HG03139 (cell line): ENCODE measurements around the gene RHOC.
"Not testable (repeated sequence)": the region's sequence is repeated elsewhere in the genome, so short reads cannot be mapped to it uniquely, and the experiment has no call there.

Experiments
- ATAC-seq: cut with Tn5 transposase; IDR thresholded peaks from one replicate; pipeline ENCODE4 v1.9.1; 2021; ENCODE audit not compliant: unreplicated experiment

The RHOC gene

DNA sequence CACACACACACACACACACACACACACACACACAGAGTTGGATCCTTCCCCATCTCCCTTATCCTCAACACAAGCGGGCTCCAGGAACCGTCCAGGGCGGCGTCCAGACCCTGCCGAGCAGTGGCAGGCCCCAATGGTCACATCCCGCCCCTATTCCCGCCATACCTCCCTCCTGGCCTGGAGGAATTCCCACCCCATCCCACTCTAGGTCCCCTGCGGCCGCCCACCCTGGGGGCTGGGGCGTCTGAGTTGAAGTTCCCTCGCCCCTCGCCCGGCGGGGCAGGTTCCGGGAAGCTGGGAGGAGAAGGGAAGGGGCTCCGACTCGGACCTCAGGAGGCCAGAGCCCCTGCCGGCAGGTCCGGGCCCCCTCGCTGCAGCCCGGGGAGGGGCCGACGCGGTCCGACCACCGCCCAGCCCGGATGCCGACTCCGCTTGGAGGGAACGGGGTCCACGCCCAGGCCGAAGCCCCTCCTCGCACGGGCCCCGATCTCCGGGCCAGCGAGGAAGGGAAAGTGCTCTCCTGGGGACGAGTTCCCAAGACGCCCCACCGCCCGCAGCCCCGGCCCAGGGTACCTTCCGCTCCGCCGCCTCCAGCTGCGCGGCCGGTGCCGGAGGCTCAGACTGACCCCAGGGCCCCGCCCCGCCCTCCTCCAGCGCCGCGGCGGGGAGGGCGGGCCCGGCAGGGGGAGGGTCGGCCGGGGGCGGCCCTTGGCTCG is at the start of gene RHOC:
Gene RHOC (minus strand): TSS at position 623 of the 716 bp plus-strand sequence. CDS start 3,328 bp downstream, outside the sequence.
- peak; percentile 53 for ATAC-seq

DNA sequence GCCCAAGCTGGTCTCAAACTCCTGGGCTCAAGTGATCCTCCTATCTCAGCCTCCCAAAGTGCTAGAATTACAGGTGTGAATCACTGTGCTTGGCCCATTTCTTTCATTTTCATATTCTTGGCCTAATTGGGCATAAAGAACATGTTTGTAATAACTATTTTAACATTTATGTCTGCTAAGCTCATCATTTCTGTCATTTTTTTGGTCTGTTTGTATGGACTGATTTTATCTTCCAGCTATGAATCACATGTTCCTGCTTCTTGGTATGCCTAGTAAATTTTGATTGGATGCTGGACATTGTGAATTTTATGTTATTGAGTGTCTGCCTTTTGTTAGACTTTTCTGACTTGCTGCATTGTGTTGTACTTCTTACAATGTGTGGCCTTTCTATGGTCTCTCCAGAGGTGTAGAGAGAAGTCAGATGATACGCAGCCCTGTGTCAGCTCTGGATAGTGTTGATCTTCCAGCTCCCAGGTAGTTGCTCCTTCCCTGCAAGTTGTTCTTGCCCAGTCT is 47.2 kb upstream of the RHOC start:
- ATAC-seq, result no peak

DNA sequence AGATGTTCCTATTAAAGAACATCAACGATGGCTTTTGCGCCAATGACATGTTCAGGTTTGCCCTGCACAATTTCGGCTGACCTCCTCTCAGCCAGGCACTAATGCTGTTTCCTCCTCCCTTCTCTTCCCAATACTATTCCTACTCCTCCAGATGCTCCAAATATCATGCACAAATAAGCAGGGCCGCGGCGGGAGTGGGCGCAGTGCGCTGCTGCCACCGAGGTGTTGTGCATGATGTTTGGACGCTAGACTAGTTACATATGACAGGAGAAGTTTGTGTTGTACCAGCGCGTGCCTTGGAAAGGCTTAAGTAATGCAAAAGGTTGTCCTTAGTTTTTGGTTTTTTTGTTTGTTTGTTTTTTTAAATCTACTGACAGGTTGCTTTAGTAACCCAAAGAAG is 41.5 kb upstream of the RHOC start:
- no peak for ATAC-seq

DNA sequence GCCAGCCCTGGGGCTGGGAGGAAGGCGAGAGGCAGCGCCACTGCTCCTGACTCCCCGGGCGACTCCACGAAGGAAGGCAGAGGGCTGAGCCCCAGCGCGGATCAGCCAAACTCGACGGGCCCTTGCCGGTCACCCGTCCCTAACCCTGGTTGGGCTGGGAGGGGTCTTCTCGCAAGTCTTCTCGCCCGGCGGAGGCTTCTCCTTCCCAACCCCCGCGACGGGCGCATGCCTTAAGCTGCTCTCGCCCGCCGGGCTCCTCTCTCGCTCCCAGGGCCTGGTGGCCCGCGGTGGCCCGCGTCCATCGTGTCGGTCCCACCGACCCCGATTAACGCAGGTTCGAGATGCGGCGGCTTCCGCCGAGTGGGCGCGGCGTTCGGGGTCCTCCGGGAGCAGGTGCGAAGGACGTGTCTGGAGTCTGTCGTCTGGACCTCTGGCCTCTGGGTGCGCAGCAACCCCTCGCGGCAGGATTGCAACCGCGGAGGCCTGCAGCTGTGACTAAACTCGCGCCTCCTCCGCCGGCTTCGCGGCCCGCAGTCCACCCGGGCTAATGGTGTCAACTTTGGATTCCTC is 37.2 kb upstream of the RHOC start:
- no peak for ATAC-seq

DNA sequence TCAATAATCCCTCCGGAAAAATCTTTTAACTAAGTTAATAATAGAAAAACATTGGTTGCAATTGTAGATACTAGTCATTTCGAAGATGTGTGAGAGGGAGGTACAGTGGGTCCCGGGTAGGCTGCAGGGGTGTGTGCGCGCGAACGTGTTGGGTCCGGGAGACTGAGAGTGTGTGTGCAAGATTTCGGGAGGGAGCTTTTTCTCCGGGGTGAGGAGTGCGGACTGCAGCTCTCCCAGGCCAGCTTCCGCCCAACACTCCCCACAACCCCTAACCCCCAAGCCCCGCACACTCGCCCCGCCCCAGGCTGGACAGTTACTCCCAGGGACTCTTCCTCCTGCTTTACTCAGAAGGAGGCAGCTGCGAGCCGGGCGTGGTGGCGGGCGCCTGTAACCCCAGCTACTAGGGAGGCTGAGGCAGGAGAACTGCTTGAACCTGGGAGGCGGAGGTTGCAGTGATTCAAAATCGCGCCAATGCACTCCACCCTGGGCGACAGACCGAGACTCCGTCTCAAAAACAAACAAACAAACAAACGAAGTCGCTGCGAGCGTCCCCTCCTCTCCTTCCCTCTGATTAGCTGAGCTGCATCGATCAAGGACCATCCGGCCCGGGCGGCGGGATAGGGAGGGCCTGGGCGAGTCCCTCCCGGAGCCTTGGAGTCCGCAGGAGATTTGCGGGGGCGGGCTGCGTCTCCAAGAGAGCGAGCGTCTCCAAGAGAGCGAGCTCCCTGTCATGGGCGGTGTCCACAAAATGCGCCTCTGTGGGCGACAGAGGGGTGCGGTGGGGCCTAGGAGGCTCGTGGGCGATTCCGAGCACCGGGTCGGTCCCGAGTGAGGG is 36.5 kb upstream of the RHOC start:
- no peak for ATAC-seq

DNA sequence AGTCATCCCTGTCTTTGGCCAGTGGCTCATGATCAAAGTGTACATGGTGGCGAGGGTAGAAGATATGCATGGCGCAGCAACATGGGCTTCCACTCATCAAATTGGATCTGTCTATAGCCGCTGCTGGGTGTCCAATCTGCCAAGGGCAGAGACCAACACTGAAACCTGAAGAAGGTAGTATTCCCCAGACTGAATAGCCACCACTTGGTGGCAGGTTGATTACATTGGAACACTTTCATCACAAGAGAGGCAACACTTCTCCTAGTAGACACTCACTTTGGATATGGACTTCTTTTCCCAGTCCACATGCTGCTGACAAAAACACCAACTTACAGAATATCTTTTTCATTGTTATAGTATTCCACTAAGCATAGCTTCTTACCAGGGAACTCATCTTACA is 30.6 kb upstream of the RHOC start:
- ATAC-seq, result no peak

DNA sequence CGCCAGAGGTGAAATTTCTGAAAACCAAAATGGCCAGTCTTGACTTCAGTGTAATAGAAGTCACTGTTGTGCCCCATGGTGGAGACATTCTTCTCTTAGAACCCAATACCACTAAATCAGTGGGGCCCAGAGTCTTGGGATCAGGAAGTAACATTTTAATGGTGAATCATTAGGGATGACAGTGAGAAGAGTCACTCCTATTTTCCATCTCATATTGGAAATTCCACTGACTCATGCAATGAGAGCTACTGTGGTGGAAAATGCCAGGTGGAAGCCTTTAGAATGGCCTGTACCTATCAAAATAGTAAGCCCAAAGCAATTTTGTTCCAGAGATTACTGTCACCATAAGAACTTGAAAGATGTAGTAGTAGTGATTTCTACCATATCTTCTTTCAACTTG is 28.8 kb upstream of the RHOC start:
- ATAC-seq, result no peak

DNA sequence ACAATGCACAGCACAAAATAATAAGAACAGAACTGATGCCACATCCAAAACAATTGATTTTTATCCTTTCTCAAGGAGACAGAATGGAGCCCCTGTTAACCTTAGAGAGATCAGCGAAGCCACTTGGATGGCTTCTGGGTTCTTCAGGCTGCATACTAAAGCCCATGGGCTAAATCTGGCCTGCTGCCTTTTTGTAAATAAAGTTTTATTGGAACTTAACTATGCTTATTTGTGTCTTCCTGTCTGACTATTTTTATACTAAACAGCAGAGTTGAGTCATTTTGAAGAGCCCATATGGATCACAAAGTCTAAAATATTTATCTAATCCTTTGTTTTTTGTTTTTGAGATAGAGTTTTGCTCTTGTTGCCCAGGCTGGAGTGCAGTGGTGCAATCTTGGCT is 24.5 kb upstream of the RHOC start:
- ATAC-seq, result no peak

DNA sequence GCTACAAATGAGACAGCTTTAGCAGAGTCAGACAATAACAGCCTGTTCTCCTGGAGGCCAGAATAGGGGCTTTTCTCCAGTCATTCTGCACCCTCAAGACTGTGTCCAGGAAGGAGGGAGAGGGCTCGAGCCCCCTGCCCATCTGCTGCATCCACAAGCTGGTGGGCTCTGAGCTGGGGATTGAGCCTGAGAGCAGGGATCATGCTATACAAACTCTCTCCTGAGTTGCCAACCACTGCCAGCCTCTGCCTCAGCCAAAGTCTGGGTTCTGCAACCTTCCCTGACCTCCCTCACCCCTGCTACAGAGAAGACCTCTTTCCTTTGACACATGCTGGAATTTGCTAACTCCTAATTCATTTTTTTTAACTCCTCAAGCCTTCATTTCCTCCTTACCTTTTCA is 23.0 kb upstream of the RHOC start:
- ATAC-seq, result no peak

DNA sequence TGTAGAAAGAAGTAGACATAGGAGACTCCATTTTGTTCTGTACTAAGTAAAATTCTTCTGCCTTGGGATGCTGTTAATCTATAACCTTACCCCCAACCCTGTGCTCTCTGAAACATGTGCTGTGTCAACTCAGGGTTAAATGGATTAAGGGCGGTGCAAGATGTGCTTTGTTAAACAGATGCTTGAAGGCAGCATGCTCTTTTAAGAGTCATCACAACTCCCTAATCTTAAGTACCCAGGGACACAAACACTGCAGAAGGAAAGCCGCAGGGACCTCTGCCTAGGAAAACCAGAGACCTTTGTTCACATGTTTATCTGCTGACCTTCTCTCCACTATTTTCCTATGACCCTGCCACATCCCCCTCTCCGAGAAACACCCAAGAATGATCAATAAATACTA is 22.1 kb upstream of the RHOC start:
- ATAC-seq, result not testable (repeated sequence)

DNA sequence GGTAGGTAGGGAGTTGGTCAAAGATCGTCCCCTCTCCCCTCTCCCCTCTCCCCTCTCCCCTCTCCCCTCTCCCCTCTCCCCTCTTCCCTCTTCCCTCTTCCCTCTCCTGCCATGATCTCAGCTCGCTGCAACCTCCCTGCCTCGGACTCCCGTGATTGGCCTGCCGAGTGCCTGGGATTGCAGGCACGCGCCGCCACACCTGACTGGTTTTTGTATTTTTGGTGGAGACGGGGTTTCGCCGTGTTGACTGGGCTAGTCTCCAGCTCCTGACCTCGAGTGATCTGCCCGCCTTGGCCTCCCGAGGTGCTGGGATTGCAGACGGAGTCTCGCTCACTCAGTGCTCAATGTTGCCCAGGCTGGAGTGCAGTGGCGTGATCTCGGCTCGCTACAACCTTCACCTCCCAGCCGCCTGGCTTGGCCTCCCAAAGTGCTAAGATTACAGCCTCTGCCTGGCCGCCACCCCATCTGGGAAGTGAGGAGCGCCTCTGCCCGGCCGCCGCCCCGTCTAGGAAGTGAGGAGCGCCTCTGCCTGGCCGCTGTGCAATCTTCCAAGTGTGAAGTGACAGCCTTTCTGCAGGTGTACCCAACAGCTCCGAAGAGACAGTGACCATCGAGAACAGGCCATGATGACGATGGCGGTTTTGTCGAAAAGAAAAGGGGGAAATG is 21.5 kb upstream of the RHOC start:
- not testable (repeated sequence) for ATAC-seq

DNA sequence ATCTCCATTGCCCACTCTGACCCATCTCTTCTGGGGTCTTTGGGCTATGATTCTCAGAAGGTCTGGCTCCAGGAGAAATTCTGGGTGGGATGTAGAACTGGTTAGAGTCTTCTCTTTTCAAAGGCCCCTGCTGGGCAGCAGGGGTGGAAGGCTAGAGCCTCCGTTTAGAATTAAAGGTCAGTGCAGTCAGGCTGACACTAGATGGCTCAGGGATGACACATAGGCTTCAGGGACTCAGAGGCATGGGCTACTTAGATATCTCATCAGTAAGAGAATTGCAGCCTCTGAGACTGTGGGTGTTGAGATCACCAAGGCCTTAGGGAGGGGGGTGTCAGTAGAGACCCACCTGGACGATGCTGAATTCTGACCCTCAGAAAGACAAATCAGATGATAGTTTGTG is 20.8 kb upstream of the RHOC start:
- ATAC-seq, result no peak

DNA sequence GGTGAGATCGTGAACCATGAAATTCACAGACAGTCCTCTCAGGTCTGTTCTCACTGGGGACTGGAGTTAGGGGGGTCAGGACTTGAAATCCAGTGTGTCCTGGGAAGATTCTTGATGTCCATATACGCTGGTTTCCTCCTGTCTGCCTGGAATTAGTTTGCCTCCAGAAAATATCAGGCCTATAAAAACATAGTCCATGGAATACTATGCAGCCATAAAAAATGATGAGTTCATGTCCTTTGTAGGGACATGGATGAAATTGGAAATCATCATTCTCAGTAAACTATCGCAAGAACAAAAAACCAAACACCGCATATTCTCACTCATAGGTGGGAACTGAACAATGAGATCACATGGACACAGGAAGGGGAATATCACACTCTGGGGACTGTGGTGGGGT is 17.3 kb upstream of the RHOC start:
- not testable (repeated sequence) for ATAC-seq

DNA sequence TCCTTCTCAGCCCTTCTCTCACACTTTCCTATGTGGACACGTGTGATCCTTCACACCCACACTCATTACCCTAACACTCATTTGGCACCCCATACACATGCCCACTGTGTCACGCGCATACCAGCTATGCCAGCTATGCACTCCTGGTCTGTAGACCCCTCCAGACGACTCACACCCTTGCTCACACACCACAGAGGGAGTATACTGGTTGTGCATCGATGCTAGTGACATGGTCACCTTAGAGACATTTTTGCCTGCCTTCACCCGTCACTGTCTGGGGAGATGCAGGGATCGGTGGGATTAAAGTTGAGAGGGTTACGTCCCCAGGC is 16.5 kb upstream of the RHOC start:
- ATAC-seq, result no peak

DNA sequence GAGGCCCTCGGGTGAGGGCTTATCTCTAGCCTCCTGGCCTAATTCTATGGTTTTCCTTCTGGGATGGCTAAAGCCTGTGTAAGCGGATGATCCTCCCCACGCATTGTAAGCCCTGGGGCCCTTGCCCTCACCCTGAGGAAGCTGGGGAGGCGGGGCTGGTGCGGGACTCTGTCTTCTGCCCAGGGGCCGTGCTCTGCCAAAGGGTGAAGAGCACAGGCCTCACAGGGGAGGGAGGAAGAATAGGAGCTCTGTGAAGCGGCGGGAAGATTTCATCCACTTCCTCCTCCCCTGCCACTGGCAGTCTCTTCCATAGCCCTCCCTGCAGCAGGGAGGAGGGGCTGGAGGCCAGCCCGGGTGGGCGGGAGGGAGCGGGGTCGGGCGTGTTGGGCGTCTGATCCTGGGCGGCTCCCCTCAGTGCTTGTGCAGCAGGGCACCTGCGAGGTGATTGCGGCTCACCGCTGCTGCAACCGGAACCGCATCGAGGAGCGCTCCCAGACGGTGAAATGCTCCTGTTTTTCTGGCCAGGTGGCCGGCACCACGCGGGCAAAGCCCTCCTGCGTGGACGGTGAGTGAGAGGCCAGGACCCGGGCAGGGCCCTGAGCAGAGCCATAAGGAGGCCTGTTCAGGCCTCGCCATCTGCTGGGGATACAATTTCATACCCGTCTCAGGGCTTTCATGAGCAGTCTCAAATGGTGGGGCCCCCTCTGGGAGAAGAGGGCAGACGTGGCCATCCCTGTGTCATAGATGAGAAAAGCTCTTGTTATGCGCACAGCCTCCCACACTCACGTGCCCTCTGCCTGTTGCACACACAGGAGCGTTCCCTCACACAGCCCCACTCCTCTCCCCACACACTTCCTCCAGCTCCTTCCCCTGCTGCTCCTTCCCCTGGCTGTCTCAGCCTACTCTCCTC is 15.9 kb upstream of the RHOC start:
- ATAC-seq, result no peak

DNA sequence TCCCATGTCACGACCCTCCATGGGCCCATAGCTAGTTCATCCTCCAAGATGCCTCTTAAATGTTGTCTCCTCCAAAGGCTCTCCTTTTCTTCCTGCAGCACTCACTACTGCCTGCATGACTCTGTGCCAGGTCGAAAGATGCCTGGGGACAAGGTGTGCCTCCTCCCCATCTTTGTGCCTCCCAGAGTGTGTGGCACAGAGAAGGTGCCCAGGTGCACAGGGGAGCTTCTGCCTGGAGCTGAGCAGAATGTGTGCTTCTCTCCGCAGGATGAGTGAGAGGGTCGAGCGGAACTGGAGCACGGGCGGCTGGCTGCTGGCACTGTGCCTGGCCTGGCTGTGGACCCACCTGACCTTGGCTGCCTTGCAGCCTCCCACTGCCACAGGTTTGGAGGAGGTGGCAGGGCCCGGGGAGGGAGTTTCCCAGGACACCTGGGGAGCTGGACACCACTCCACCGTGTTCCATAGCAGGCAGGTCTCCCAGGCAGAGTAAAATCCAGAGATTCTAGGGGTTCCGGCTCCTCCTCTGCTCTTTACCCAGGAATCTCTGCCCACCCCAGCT is 15.1 kb upstream of the RHOC start:
- ATAC-seq, result no peak

DNA sequence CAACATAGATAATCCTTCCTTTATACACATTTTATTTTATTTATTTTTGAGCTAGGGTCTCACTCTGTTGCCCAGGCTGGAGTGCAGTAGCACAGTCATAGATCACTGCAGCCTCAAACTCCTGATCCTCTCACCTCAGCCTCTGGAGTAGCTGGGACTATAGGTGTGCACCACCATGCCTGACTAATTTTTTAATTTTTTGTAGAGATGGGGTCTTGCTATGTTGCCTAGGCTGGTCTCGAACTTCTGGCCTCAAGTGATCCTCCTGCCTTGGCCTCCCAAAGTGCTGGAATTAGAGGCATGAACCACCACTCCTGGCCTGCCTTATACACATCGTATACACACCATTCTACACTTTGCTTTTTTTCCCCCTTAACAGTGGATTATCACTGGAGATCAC is 14.4 kb upstream of the RHOC start:
- ATAC-seq, result not testable (repeated sequence)

DNA sequence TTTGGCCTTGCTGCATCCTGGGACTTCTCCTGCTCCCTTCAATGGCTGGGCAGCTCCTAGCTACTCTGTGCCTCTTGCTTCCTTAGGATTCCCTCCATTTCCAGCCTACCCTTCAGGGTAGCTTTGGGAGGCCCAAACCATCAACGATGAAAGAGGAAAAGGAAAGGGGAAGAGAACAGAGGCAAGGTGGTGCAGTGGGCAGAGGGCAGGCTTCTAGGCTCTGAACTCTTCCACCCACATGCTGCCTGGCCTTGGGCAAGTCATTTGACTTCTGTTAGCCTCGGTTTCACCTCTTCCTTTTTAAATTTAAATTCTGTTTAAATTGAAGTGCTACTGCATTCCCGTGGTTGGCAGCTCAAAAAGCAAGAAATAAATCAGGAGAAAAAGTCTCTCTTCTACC is 13.9 kb upstream of the RHOC start:
- ATAC-seq, result no peak

DNA sequence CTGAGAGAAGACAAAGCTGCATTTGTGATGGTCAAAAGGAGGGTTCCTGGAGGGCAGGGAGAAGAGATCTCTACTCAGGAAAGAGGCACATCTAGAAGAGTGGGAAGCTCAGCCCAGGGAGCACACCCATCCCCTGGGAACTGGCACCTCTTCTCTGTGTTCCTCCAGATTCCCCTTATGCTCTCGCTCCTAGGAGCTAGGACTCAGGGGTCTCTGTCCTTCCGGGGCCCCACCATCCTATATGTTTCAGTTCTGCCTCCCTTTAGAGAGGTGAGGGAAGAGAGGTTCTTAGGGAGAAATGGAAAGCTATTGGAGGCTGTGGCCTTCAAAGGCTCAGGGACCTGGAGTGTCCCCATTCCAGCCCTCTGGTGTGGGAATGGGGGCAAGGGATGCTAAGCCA is 12.8 kb upstream of the RHOC start:
- no peak for ATAC-seq
